ENCODE data around the gene EFNA5.
A peak's percentile ranks its signal among the peaks of the same experiment; 100 is the strongest.

The EFNA5 gene

DNA sequence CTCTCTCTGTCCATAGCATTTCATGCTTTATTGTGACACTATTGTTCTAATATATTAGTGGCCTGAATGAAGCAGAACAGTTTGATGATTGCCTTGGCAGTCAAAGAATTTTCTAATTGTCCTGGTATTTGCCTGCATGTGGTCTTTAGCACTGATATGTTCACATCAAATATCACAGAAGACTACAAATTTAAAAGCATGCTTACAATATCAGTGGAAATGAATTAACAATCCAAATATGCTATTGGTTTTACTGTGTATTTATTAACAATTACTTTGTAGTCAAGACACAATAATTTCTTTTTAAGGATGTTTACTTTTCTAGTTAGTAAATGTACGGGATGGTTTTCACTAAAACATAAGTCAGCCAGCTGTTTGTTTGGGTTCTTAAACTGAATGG lies 18.3 kb downstream of the EFNA5 start:
- no peak for DNase-seq (ENCODE audit: low read depth)
- TF ChIP-seq, protein P1, sequence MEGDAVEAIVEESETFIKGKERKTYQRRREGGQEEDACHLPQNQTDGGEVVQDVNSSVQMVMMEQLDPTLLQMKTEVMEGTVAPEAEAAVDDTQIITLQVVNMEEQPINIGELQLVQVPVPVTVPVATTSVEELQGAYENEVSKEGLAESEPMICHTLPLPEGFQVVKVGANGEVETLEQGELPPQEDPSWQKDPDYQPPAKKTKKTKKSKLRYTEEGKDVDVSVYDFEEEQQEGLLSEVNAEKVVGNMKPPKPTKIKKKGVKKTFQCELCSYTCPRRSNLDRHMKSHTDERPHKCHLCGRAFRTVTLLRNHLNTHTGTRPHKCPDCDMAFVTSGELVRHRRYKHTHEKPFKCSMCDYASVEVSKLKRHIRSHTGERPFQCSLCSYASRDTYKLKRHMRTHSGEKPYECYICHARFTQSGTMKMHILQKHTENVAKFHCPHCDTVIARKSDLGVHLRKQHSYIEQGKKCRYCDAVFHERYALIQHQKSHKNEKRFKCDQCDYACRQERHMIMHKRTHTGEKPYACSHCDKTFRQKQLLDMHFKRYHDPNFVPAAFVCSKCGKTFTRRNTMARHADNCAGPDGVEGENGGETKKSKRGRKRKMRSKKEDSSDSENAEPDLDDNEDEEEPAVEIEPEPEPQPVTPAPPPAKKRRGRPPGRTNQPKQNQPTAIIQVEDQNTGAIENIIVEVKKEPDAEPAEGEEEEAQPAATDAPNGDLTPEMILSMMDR (IDR thresholded peaks at IDR 0.05; ENCODE audit: insufficient read depth, low read depth, low read length, missing control alignments), result no peak
- peak overlapping the region; percentile 15; the same call in 1 of the 2 replicates for H3K4me3 ChIP-seq (ENCODE audit: low read depth, low read length)

DNA sequence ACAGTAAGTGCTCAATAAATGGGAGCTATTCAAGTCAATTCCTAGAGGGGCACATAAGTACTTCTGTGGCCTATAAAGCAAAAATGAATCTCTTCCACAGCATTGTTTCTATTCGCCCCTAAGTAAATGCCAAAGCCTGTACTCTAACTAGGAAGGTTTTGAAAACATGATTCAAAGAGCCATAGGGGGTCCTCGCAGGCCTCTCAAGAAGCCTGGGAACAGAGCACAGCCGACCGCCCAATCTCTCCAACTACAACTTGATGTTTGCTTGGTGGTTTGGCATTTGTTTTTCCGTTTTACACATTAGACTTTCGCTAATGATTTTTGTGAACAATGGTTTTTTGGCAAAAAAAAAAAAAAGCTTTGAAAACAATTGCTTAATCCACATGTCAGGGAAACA lies 19.4 kb downstream of the EFNA5 start:
- DNase-seq (ENCODE audit: low read depth), result no peak
- TF ChIP-seq, protein P1 (IDR thresholded peaks at IDR 0.05; ENCODE audit: insufficient read depth, low read depth, low read length, missing control alignments), result no peak
- H3K4me3 ChIP-seq (ENCODE audit: low read depth, low read length), result no peak overlapping the region

DNA sequence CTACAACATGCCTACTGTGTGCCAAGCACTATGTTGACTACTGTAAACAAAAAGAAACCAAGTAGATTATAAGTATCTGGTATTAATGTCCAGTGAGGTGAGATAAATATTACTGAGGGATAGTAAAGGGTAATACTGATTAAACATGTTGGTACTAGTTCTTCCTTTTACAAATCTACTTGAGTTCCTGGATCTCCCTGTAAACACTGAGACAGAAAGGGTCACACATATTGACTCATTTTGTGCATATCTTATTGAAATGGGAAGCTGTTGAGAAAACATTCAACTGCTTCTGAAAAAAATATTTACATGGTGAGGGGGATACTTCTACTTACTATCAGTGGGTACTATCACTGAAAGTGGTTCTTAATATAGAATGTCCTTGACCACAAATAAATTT lies 24.3 kb downstream of the EFNA5 start:
- TF ChIP-seq, protein P1 (IDR thresholded peaks at IDR 0.05; ENCODE audit: insufficient read depth, low read depth, low read length, missing control alignments), result no peak
- no peak for DNase-seq (ENCODE audit: low read depth)
- H3K4me3 ChIP-seq (ENCODE audit: low read depth, low read length), result no peak overlapping the region

DNA sequence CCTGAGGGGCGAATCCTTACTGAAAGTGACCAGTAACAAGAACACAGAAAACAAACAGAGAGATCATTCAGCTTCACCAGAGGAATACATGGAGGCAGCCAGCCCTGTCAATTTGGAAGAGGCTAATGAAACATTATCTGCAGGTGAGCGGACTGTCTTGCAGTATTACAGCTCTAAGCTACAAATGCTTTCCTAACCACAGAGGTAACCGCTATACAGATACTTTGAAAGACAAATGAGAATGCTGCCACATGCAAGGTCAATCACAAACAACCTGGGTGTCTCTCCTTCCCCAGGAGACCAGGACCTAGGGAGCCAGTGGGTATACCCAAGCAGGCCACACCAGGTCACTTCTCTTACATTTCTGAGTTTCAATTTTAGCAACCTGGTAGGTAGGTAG lies 30.2 kb downstream of the EFNA5 start:
- TF ChIP-seq, protein P1 (IDR thresholded peaks at IDR 0.05; ENCODE audit: insufficient read depth, low read depth, low read length, missing control alignments), result no peak
- H3K4me3 ChIP-seq (ENCODE audit: low read depth, low read length), result no peak overlapping the region
- DNase-seq (ENCODE audit: low read depth), result peak; percentile 64

DNA sequence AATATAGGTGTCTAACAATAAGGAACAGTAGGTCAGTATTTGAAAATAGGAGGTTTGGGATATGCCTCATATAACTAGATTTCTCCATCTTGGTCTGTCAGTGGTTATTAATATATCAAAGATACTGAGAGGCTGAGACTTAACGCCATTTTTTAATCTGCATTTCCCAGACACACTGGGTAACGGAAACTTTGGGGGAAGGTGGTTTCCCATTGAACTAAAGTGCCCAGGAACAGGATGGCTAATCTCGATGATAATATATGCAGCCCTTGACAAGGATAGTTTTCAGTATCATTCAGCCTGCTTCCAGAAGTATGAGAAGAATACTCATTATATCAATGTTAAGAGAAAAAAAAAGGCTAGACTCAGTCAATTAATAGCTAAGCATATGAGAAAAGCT lies 30.7 kb downstream of the EFNA5 start:
- TF ChIP-seq, protein P1 (IDR thresholded peaks at IDR 0.05; ENCODE audit: insufficient read depth, low read depth, low read length, missing control alignments), result no peak
- peak; percentile 37 for DNase-seq (ENCODE audit: low read depth)

DNA sequence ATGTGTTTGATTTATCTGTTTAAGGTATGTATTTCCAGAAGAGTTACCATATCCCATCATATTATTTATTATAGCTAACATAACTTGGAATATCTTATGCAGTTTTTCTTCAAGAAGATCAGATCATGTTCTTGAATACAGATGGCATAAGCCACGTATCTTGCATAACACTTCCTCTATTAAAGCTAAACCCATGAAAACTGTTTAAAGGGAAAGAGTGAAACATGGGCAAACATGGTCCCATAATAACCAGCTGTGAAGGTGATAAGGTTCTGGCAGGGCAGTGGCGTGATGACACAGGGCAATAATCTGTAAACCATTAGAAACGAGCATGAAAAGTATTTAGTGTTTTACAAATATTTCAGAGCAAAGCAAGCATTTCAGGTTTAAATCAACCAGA lies 34.2 kb downstream of the EFNA5 start:
- TF ChIP-seq, protein P1 (IDR thresholded peaks at IDR 0.05; ENCODE audit: insufficient read depth, low read depth, low read length, missing control alignments), result no peak
- H3K4me3 ChIP-seq (ENCODE audit: low read depth, low read length), result no peak overlapping the region
- DNase-seq (ENCODE audit: low read depth), result no peak

More for the DNA sequence above, 30.7 kb downstream of the EFNA5 start:
- no peak overlapping the region for H3K4me3 ChIP-seq (ENCODE audit: low read depth, low read length)

DNA sequence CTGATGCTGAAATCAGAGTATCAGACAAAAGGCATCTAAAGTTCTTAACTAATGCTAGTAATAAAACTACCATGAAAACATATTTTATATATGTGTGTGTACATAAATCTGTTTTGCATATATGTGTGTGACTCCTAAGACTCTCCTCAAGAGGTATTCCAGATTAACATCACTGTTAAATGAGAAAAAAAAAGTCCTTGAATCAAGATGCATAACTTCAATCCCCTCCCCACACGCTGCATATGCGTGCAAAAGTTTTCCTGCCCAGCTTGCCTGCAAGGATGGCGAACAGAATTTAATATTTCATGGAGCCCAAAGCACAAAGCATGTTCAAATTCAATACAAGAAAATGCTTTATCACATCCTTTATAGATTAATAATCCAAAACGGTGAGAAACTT lies 34.7 kb downstream of the EFNA5 start:
- DNase-seq (ENCODE audit: low read depth), result no peak
- TF ChIP-seq, protein P1 (IDR thresholded peaks at IDR 0.05; ENCODE audit: insufficient read depth, low read depth, low read length, missing control alignments), result no peak
- H3K4me3 ChIP-seq (ENCODE audit: low read depth, low read length), result no peak overlapping the region

Data from GM12865 (cell line).